HepG2 (cell line): ENCODE results near the gene LGI2. TPM values are rescaled to one million over a fixed set of nuclear protein-coding genes. Genes with fewer than 3 reads are reported as not detected.

Source experiments
- ATAC-seq: fragments of 200-7000 bp; cut with Tn5 transposase; 3 replicates; pipeline ENCODE4 v1.9.1; 2020; ENCODE audit warnings: mild to moderate bottlenecking, moderate library complexity
- BruUV-seq: library from RNA; stranded (reverse); fragments of 400-500 nt; replicated peaks from 2 replicates; lab custom pipeline; 2021; lab: Mats Ljungman, UMichigan
- CTCF ChIA-PET: fragments of 300-600 bp; formaldehyde crosslinking; extraction: SDS; loops from one replicate; lab custom pipeline; 2021; ENCODE audit warnings: low total read pairs, inconsistent platforms, low intra/inter-chr PET ratio; lab: Yijun Ruan, JAX
- POLR2A ChIA-PET: fragments of 350-600 bp; sonication (Branson Sonifier 250); formaldehyde crosslinking; loops from one replicate; lab custom pipeline; 2020; ENCODE audit warnings: antibody characterized with exemption, inconsistent platforms; lab: Yijun Ruan, JAX
- DNase-seq: peaks from one replicate; pipeline ENCODE4 v3.0.0-alpha.2; 2015; ENCODE audit warnings: low spot score
- FAIRE-seq: peaks from 3 replicates; lab custom pipeline; 2011; peaks lifted over from hg19 to GRCh38; lab: Jason Lieb, UNC
- H2AFZ ChIP-seq: one replicate; pipeline ENCODE4 v1.6.1; 2011; ENCODE audit warnings: low read length, inconsistent platforms
- H3K27ac ChIP-seq: fragments of 300-600 bp; 3 replicates; pipeline ENCODE4 v1.8.0; 2011; ENCODE audit warnings: mixed run types, mild to moderate bottlenecking, mixed read lengths, low read length, inconsistent platforms; ENCODE audit not compliant: insufficient read depth; ENCODE audit errors: extremely low read length
- H3K27me3 ChIP-seq, 2 experiments: fragments of 200-600 bp in 1 of 2; 2 replicates in 1 of 2; 3 replicates in 1 of 2; pipeline versions ENCODE4 v1.6.0 to v1.8.0; 2011; ENCODE audit warnings: low read length in 2 of 2, mild to moderate bottlenecking in 2 of 2, moderate library complexity in 2 of 2, inconsistent platforms in 1 of 2; ENCODE audit not compliant: insufficient read depth in 2 of 2, control insufficient read depth in 1 of 2
- H3K36me3 ChIP-seq, 2 experiments: fragments of 200-600 bp in 1 of 2; replicated peaks in 1 of 2; 2 replicates in 1 of 2; 3 replicates in 1 of 2; pipeline versions ENCODE4 v1.5.1 to v1.8.0; 2011; ENCODE audit warnings: low read length in 2 of 2, inconsistent platforms in 1 of 2; ENCODE audit not compliant: insufficient read depth in 2 of 2, control insufficient read depth in 1 of 2
- H3K4me1 ChIP-seq: 2 replicates; pipeline ENCODE4 v1.5.1; 2012; ENCODE audit warnings: low read length, inconsistent platforms; ENCODE audit not compliant: insufficient read depth
- H3K4me2 ChIP-seq: 2 replicates; pipeline ENCODE4 v1.6.0; 2011; ENCODE audit warnings: low read depth, low read length, inconsistent platforms
- H3K4me3 ChIP-seq, 3 experiments: fragments of 200-600 bp in 1 of 3; sonication (generic), shearing (Covaris generic) in 1 of 3; replicated peaks in 1 of 3; 2 replicates each; pipeline ENCODE4 v1.5.1; 2011 to 2016; ENCODE audit warnings: low read length in 3 of 3, inconsistent platforms in 2 of 3, low read depth in 2 of 3, mild to moderate bottlenecking in 2 of 3, control low read depth in 1 of 3, mixed read lengths in 1 of 3; ENCODE audit not compliant: insufficient read depth in 1 of 3
- H3K79me2 ChIP-seq: one replicate; pipeline ENCODE4 v1.6.1; 2011; ENCODE audit warnings: low read length, inconsistent platforms; ENCODE audit not compliant: insufficient read depth
- H3K9ac ChIP-seq: 2 replicates; pipeline ENCODE4 v1.6.0; 2011; ENCODE audit warnings: mild to moderate bottlenecking, low read depth, low read length, inconsistent platforms; ENCODE audit not compliant: insufficient read depth
- H3K9me3 ChIP-seq: 2 replicates; pipeline ENCODE4 v1.5.1; 2012; ENCODE audit warnings: mild to moderate bottlenecking, low read length
- H4K20me1 ChIP-seq: 2 replicates; pipeline ENCODE4 v1.6.0; 2011; ENCODE audit warnings: inconsistent platforms, mild to moderate bottlenecking, low read length, moderate library complexity; ENCODE audit not compliant: insufficient read depth
- ARNT2 ChIP-seq: sonication (generic); formaldehyde crosslinking; IDR thresholded peaks from 2 replicates; pipeline ENCODE4 v1.8.0; 2022; ENCODE audit warnings: mild to moderate bottlenecking, low read depth, missing genetic modification reagents, moderate library complexity
- GATAD2A ChIP-seq: IDR thresholded peaks from 2 replicates; pipeline ENCODE4 v1.6.1; 2016
- MLLT10 ChIP-seq: sonication (generic); formaldehyde crosslinking; IDR thresholded peaks from 2 replicates; pipeline ENCODE4 v1.4.0; 2020; ENCODE audit warnings: missing genetic modification reagents
- YEATS4 ChIP-seq: sonication (generic); formaldehyde crosslinking; IDR thresholded peaks from 2 replicates; pipeline ENCODE4 v1.4.0; 2020; ENCODE audit warnings: missing genetic modification reagents, borderline replicate concordance
- ZC3H13 ChIP-seq: sonication (generic); formaldehyde crosslinking; IDR thresholded peaks from 2 replicates; pipeline ENCODE4 v1.8.1; 2023; ENCODE audit warnings: mild to moderate bottlenecking, missing genetic modification reagents, moderate library complexity
- ZHX2 ChIP-seq, 2 experiments: sonication (generic) in 1 of 2; formaldehyde crosslinking in 1 of 2; IDR thresholded peaks; 2 replicates each; pipeline versions ENCODE4 v1.6.1 to v1.9.0; 2014 to 2022; ENCODE audit warnings: antibody characterized with exemption in 1 of 2, borderline replicate concordance in 1 of 2, inconsistent platforms in 1 of 2, low read depth in 1 of 2, missing genetic modification reagents in 1 of 2
- ZNF256 ChIP-seq: sonication (generic); formaldehyde crosslinking; conservative IDR thresholded peaks from 2 replicates; pipeline ENCODE4 v1.4.0; 2020; ENCODE audit warnings: missing genetic modification reagents
- ZNF296 ChIP-seq: sonication (generic); formaldehyde crosslinking; conservative IDR thresholded peaks from 2 replicates; pipeline ENCODE4 v1.5.0; 2020; ENCODE audit warnings: mild to moderate bottlenecking, missing genetic modification reagents
- ZNF407 ChIP-seq: sonication (generic); formaldehyde crosslinking; IDR thresholded peaks from one replicate; pipeline ENCODE4 v1.5.1; 2020; ENCODE audit warnings: mild to moderate bottlenecking, missing genetic modification reagents; ENCODE audit errors: not compliant biosample characterization
- ZNF782 ChIP-seq: sonication (generic); formaldehyde crosslinking; IDR thresholded peaks from 2 replicates; pipeline ENCODE4 v1.4.0; 2020; ENCODE audit warnings: missing genetic modification reagents, mild to moderate bottlenecking, borderline replicate concordance
- ZNF816 ChIP-seq: sonication (generic); formaldehyde crosslinking; IDR thresholded peaks from 2 replicates; pipeline ENCODE4 v1.8.0; 2022; ENCODE audit warnings: missing genetic modification reagents, mild to moderate bottlenecking, borderline replicate concordance
- WGBS: methylation state at CpG from one replicate; pipeline ENCODE4 v1.1.6; 2017; ENCODE audit warnings: low lambda C conversion rate; 5-methylcytosine and 5-hydroxymethylcytosine counted together
- in situ Hi-C: cut with HindIII; loops from 2 replicates; pipeline ENCODE4 v1.10.0; 2017; ENCODE audit warnings: low pct_unique_long_range_greater_than_20kb; ENCODE audit not compliant: extremely low pct_ligation_motif_present
- intact Hi-C: fragments of 100-400 bp; cut with micrococcal nuclease; formaldehyde crosslinking; loops from one replicate; pipeline ENCODE4 v1.10.0; 2022; ENCODE audit not compliant: unreplicated experiment
- polyA plus RNA-seq, 8 experiments: library from polyadenylated mRNA; depleted of rRNA in 3 of 8; stranded (reverse) in 7 of 8; unstranded in 1 of 8; fragments of >200 nt; fragmentation: Illumina TruSeq in 4 of 8; extraction: Trizol in 4 of 8; gene quantifications; 2 replicates each; pipeline versions ENCODE4 v1.2.1 to v1.2.3, GENCODE V29; 2011 to 2016; ENCODE audit warnings: low read depth in 4 of 8, missing spikeins in 1 of 8, mixed read lengths in 1 of 8; ENCODE audit not compliant: insufficient read depth in 1 of 8
- total RNA-seq, 5 experiments: library from RNA; depleted of rRNA; stranded (reverse); fragments of >200 nt; fragmentation: Illumina TruSeq; extraction: Trizol; gene quantifications; 2 replicates each; pipeline ENCODE4 v1.2.3, GENCODE V29; 2016; ENCODE audit warnings: low read depth in 1 of 5

The LGI2 gene
- total and polyA plus RNA-seq, 2 of the 13 experiments (the other 11 are each of a cell fraction or from before 2014, with no cell fraction given): not detected

- no peak for FAIRE-seq
- POLR2A ChIA-PET: no interaction called here
- TF ChIP-seq GATAD2A (CRISPR knock-in tag): no peak
- TF ChIP-seq YEATS4 (CRISPR knock-in tag): no peak
- no peak for TF ChIP-seq ARNT2 (CRISPR knock-in tag)
- no peak for TF ChIP-seq ZNF816
- no peak for TF ChIP-seq ZNF256 (CRISPR knock-in tag)
- TF ChIP-seq MLLT10: no peak
- no peak for TF ChIP-seq ZNF782
- no peak for TF ChIP-seq ZNF296 (CRISPR knock-in tag)
- TF ChIP-seq ZNF407 (CRISPR knock-in tag): no peak
- no peak for TF ChIP-seq ZC3H13 (CRISPR knock-in tag)
- TF ChIP-seq ZHX2 (IDR thresholded peaks at IDR 0.05; ENCODE audit: low read depth): no peak
- TF ChIP-seq ZHX2 (CRISPR knock-in tag; IDR thresholded peaks at IDR 0.05; ENCODE audit: borderline replicate concordance): no peak
Observed at GRCh38 chr4:24968992-24969391, 61.8 kb downstream of the LGI2 start.

More at GRCh38 chr4:24968992-24969391, 61.8 kb downstream of the LGI2 start:
- ATAC-seq (no peak), DNase-seq (no peak)
- Histone ChIP-seq H3K9me3 (peaks cover 14% of the 10 kb centered on the region), H3K27me3 (0 out of 5 replicates have a peak, but pooled peaks cover 0 to 7% of the 10 kb centered on the region in 2 experiments), H3K36me3 (no peaks in the 10 kb centered on the region), H4K20me1 (no peaks in the 10 kb centered on the region), H3K79me2 (no peaks in the 10 kb centered on the region), H3K4me3 (no peak overlapping the region), H3K27ac (no peak overlapping the region), H3K9ac (no peak overlapping the region), H2AFZ (no peak overlapping the region), H3K4me2 (no peak overlapping the region), H3K4me1 (peaks cover 10% of the 10 kb centered on the region)
- CTCF ChIA-PET: no interaction called here
- intact Hi-C loops: no loop called here
- 44% methylated on average over 1 of the region's 3 CpGs for WGBS
- no TSS peak for BruUV-seq
- in situ Hi-C loops: no loop called here
